ENCODE data around the gene CBY2.

The CBY2 gene

DNA sequence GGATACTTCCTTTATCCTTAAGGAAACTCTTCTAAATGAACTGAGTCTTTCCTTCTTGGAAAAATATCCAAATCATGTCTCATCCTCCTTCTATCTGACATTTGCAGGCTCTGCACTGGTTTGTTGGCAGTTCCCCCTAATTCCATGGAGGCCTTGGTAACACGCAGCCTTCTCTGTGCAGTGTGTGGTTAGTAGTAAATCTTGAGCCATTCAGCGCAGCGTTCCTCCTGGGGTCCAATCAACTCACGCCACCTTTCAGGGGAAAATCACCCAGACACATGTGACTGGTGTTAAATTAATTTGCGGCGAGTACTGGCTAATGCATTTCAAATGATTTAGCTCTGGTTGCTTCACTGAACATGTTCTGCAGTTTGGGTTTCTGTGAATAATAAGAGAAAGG lies 21.0 kb upstream of the CBY2 start:
- H3K4me1 ChIP-seq (ENCODE audit: control insufficient read depth, insufficient read depth, low read length), result no peaks in the 10 kb centered on the region
- no peak overlapping the region for H3K4me3 ChIP-seq (ENCODE audit: low read length)
- peaks cover 57% of the 10 kb centered on the region for H3K27me3 ChIP-seq (ENCODE audit: control insufficient read depth, insufficient read depth, low read length)
- no peaks in the 10 kb centered on the region for H3K36me3 ChIP-seq (ENCODE audit: insufficient read depth, low read length)
- H3K9ac ChIP-seq (ENCODE audit: low read depth, low read length), result no peak overlapping the region
- no peaks in the 10 kb centered on the region for H3K9me3 ChIP-seq (replicated peaks; ENCODE audit: low read length)
- no peak overlapping the region for H3K4me2 ChIP-seq (ENCODE audit: low read length)

DNA sequence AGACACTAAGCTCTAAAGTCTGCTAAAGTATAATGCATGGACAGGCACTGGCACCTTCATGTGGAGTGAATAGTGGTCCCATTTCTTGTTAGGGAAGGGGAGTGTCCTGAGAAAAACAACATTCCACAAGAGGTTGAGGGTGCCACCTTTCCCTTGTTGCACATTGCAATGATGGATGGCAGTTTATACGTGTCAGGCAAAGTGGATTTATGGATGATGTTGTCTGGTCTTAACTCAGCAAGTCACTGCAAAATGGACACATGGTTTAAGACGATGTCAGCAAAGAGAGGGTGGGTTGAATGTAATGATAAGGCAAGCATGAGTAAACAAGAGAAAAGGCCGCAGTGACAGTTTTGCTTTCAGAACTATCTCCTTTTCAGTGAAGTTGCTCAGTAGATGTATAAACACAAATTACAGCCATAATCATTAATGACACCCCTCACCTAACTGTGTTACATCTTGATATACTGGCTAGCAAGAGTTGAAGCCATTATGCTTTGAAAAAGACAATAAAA lies 19.6 kb upstream of the CBY2 start:
- Histone ChIP-seq H3K4me1 (ENCODE audit: control insufficient read depth, insufficient read depth, low read length) (no peaks in the 10 kb centered on the region), H3K36me3 (ENCODE audit: insufficient read depth, low read length) (no peaks in the 10 kb centered on the region), H3K27me3 (ENCODE audit: control insufficient read depth, insufficient read depth, low read length) (peaks cover 44% of the 10 kb centered on the region), H3K9ac (ENCODE audit: low read depth, low read length) (no peak overlapping the region), H3K4me2 (ENCODE audit: low read length) (no peak overlapping the region), H3K9me3 (replicated peaks; ENCODE audit: low read length) (no peaks in the 10 kb centered on the region), H3K4me3 (ENCODE audit: low read length) (no peak overlapping the region)

DNA sequence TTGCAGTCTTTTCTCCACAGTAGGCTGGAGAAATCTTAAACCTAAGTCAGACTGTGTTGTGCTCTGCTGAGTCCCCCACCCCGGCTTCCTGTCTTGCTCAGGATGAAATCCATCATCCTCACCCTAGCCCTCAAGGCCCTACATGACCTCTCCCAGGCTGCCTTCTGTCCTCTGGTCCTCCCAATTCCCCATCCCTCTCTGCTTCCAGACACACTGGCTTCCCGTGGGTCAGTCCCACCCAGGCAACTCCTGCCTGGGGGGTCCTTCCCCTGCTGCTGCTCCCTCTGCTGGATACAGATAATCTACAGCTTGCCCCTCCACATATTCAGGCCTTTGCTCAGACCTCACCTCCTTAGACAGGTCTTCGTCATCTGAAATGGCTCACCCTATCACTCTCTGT lies 18.4 kb upstream of the CBY2 start:
- Histone ChIP-seq H3K36me3 (ENCODE audit: insufficient read depth, low read length) (no peaks in the 10 kb centered on the region), H3K4me3 (ENCODE audit: low read length) (no peak overlapping the region)

DNA sequence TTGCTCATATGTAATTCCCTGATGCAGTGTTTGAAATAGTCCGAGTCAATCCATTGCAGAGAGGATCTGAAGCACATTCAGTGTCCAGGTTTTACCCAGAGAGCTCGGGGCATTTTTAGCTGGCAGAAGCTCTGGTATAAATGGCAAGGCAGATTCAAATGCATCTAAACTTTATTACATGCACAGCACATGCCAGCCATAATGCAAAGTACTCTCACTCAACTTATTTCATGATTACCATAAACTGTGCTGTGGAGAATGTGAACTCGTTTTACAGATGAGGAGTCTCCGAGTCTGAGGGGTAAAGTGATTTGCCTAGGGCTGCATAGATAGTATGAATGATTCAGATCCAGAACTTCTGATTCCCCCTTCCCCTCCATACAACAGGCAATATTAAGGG lies 13.5 kb upstream of the CBY2 start:
- peaks cover 37% of the 10 kb centered on the region for H3K27me3 ChIP-seq (ENCODE audit: control insufficient read depth, insufficient read depth, low read length)
- H3K4me3 ChIP-seq (ENCODE audit: low read length), result no peak overlapping the region
- H3K4me2 ChIP-seq (ENCODE audit: low read length), result no peak overlapping the region
- H3K9ac ChIP-seq (ENCODE audit: low read depth, low read length), result no peak overlapping the region
- H3K9me3 ChIP-seq (replicated peaks; ENCODE audit: low read length), result no peaks in the 10 kb centered on the region
- H3K36me3 ChIP-seq (ENCODE audit: insufficient read depth, low read length), result no peaks in the 10 kb centered on the region
- H3K4me1 ChIP-seq (ENCODE audit: control insufficient read depth, insufficient read depth, low read length), result no peaks in the 10 kb centered on the region

More for the DNA sequence above, 18.4 kb upstream of the CBY2 start:
- no peak overlapping the region for H3K9ac ChIP-seq (ENCODE audit: low read depth, low read length)
- H3K27me3 ChIP-seq (ENCODE audit: control insufficient read depth, insufficient read depth, low read length), result peaks cover 34% of the 10 kb centered on the region
- no peaks in the 10 kb centered on the region for H3K9me3 ChIP-seq (replicated peaks; ENCODE audit: low read length)
- H3K4me1 ChIP-seq (ENCODE audit: control insufficient read depth, insufficient read depth, low read length), result no peaks in the 10 kb centered on the region
- no peak overlapping the region for H3K4me2 ChIP-seq (ENCODE audit: low read length)

DNA sequence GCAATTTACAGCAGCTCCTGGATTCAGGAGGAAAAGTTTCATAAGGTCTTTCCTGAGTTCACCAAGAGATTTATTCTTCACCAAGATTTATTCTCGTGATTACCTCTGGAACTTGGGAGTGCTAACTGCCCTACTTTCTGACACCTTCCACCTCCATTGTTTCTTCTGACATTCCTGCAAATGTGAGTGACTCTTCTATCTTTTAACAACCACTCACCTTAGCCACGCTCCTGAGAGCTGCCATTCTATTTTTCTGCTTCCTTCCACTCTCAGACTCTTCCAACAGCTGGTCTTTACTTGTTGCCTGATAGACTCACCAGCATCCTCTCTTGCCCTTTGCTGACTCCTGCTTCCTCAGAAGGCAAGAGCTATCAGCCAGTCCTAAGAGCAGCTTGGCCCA lies 11.5 kb upstream of the CBY2 start:
- Histone ChIP-seq H3K9ac (ENCODE audit: low read depth, low read length) (no peak overlapping the region), H3K9me3 (replicated peaks; ENCODE audit: low read length) (no peaks in the 10 kb centered on the region), H3K4me1 (ENCODE audit: control insufficient read depth, insufficient read depth, low read length) (no peaks in the 10 kb centered on the region), H3K4me3 (ENCODE audit: low read length) (no peak overlapping the region), H3K4me2 (ENCODE audit: low read length) (no peak overlapping the region), H3K27me3 (ENCODE audit: control insufficient read depth, insufficient read depth, low read length) (peaks cover 44% of the 10 kb centered on the region), H3K36me3 (ENCODE audit: insufficient read depth, low read length) (no peaks in the 10 kb centered on the region)

DNA sequence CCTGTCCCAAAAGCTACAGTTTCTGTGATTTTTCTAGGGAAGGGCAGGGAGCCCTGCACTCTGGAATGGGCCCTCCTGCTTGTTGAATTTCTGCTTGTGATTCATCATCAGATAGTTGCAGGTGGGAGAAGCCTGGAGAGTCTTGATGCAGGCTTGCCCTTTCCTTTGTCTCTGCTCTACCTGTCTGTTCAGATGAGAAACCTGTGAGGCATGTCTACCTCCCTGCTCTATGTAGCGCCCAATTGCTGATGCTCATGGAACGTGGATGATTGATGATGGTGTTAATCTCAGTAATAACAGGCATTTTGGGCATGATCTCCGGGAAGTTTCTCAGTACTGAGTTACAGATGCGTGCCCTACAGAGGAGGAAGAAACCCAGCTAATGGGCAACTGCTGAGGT lies 10.9 kb upstream of the CBY2 start:
- H3K36me3 ChIP-seq (ENCODE audit: insufficient read depth, low read length), result no peaks in the 10 kb centered on the region
- no peak overlapping the region for H3K4me3 ChIP-seq (ENCODE audit: low read length)
- H3K4me1 ChIP-seq (ENCODE audit: control insufficient read depth, insufficient read depth, low read length), result no peaks in the 10 kb centered on the region
- peaks cover 41% of the 10 kb centered on the region for H3K27me3 ChIP-seq (ENCODE audit: control insufficient read depth, insufficient read depth, low read length)
- H3K4me2 ChIP-seq (ENCODE audit: low read length), result no peak overlapping the region
- H3K9ac ChIP-seq (ENCODE audit: low read depth, low read length), result no peak overlapping the region
- no peaks in the 10 kb centered on the region for H3K9me3 ChIP-seq (replicated peaks; ENCODE audit: low read length)

DNA sequence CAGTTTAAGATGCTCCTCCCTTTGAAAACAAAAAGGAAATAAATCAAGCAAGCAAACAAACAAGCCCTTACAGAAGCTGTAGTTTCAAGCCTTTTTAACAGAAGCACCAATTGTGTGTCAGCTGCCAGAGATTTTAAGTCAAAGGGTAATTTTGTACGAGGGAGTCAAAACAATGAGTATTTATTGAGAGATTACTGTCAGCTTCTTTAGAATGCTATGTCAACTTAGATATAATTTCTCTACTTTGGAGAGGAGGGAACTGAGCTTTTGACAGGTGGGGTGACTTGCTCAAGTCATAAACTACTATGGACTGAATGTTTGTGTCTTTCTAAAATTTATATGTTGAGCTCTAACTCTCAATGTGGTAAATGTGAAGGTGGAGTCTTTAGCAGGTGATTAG lies 10.5 kb upstream of the CBY2 start:
- H3K9me3 ChIP-seq (replicated peaks; ENCODE audit: low read length), result no peaks in the 10 kb centered on the region
- H3K36me3 ChIP-seq (ENCODE audit: insufficient read depth, low read length), result no peaks in the 10 kb centered on the region
- no peak overlapping the region for H3K4me3 ChIP-seq (ENCODE audit: low read length)
- peaks cover 41% of the 10 kb centered on the region for H3K27me3 ChIP-seq (ENCODE audit: control insufficient read depth, insufficient read depth, low read length)
- no peaks in the 10 kb centered on the region for H3K4me1 ChIP-seq (ENCODE audit: control insufficient read depth, insufficient read depth, low read length)
- H3K9ac ChIP-seq (ENCODE audit: low read depth, low read length), result no peak overlapping the region
- no peak overlapping the region for H3K4me2 ChIP-seq (ENCODE audit: low read length)

DNA sequence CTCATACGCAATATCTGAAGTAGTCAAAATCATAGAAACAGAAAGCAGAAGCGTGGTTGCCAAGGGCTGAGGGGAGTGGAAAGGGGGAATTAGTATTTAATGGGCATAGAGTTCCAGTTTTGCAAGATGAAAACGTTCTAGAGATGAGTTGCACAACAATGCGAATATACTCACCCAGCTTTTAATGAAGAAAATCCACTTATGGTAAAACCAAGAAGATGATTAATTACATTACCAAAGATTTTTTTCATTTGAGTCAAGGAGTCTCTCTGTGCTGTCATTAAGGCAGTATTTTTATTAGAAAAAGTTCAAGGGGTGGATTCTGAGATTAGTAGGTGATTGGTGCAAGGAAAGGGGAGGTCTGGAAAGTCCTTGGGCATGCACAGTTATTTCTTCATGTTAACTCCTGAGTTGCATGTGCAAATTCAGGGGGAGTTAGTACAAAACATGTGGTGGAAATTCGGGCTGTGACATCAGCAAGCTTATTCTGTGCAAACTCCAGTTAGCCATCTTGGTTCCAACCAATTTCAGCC lies 6.9 kb upstream of the CBY2 start:
- Histone ChIP-seq H3K9ac (ENCODE audit: low read depth, low read length) (no peak overlapping the region), H3K36me3 (ENCODE audit: insufficient read depth, low read length) (no peaks in the 10 kb centered on the region), H3K4me1 (ENCODE audit: control insufficient read depth, insufficient read depth, low read length) (no peaks in the 10 kb centered on the region), H3K27me3 (ENCODE audit: control insufficient read depth, insufficient read depth, low read length) (peaks cover 47% of the 10 kb centered on the region), H3K4me2 (ENCODE audit: low read length) (no peak overlapping the region), H3K9me3 (replicated peaks; ENCODE audit: low read length) (no peaks in the 10 kb centered on the region), H3K4me3 (ENCODE audit: low read length) (no peak overlapping the region)

DNA sequence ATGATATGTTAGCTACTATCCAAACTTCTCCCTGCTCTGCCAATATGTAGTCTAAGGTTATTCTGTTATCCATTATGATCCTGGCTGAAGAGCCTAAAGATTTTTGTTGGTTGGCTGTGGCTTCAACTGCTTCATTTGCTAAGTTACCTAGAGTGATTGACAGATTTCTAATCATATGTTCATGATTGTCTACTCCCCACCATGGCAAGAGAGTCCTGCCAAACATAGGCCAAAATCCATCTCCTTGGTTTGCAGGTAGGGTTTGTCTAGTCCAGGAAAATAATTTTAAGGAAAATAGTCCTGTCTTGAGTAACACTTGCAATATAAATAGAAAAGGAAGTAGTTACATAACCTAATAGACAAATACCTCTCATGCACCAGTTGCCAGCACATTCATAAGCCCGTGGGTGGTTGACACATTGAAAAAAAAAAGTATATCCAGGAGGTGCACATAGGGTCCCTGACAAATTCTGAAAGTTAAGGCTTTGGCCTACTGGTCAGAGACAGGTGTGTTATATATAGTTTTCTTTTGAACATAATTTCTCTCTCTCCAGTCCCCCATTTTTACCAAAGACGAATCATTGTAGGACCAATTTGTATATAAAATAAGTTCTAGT lies 5.4 kb upstream of the CBY2 start:
- Histone ChIP-seq H3K4me1 (ENCODE audit: control insufficient read depth, insufficient read depth, low read length) (no peaks in the 10 kb centered on the region), H3K9me3 (replicated peaks; ENCODE audit: low read length) (no peaks in the 10 kb centered on the region), H3K36me3 (ENCODE audit: insufficient read depth, low read length) (no peaks in the 10 kb centered on the region), H3K27me3 (ENCODE audit: control insufficient read depth, insufficient read depth, low read length) (peaks cover 48% of the 10 kb centered on the region), H3K4me3 (ENCODE audit: low read length) (no peak overlapping the region), H3K4me2 (ENCODE audit: low read length) (no peak overlapping the region), H3K9ac (ENCODE audit: low read depth, low read length) (no peak overlapping the region)

DNA sequence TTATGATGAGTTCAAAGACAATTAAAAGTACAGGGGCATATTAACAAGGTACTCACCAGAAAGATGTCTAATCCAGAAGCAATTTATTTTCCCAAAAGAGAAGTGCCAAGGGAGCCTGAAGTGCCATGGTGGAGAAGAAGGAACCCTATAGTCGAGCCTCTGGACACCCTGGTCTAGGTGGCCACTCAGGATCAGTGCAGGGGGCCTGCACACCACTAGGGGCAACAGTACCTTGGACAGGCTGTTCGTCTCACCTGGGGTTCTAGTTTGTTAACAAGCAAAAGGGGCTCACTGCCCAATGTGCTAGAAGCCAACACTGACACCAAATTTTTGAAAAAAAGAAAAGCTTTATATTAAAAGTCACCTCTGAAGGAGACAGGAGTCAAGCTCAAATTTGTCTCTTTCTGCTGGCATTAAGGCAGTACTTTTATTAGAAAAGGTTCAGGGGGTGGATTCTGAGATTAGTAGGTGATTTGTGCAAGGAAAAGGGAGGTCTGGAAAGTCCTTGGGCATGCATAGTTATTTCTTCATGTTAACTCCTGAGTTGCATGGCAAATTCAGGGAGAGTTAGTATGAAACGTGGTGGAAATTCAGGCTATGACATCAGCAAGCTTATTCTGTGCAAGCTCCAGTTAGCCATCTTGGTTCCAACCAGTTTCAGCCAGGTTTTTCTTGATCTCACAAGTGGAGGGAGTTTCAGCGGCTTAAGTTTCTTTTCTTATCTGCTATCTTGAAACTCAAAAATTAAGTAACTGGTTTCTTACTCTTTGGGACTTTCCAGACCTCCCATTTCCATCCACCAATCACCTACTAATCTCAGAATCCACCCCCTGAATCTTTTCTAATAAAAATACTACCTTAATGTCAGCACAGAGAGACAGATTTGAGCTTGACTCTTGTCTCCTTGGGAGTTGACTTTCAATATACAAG lies 884 bp upstream of the CBY2 start:
- Histone ChIP-seq H3K9ac (ENCODE audit: low read depth, low read length) (no peak overlapping the region), H3K4me3 (ENCODE audit: low read length) (no peak overlapping the region), H3K4me2 (ENCODE audit: low read length) (no peak overlapping the region), H3K4me1 (ENCODE audit: control insufficient read depth, insufficient read depth, low read length) (no peaks in the 10 kb centered on the region), H3K9me3 (replicated peaks; ENCODE audit: low read length) (no peaks in the 10 kb centered on the region), H3K36me3 (ENCODE audit: insufficient read depth, low read length) (no peaks in the 10 kb centered on the region), H3K27me3 (ENCODE audit: control insufficient read depth, insufficient read depth, low read length) (peaks cover 48% of the 10 kb centered on the region)

DNA sequence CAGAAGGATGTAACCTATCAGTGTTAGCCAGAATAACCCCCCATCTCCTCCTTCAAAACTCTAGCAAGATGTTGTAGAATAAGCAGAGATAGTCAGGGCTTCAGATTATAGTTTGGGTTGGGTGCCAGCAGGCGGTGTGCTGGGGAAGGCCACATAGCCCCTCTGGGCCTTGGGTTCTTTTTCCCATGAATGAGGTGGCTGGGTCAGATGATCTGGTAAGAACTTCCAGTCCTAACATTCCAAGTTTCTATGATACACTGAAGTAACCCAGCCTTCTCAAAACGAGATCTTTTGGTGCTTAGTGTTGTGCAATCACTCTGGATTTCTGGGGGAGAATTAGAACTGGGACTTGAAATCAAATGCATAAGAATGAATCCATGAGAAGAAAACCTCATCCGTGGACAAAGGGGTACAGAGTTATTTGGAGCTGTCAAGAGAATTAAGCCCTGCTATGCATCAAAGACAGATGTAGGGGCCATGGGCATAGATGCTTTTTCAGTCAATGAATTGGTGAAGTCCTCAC lies 810 bp downstream of the CBY2 start:
- no peak overlapping the region for H3K4me2 ChIP-seq (ENCODE audit: low read length)
- no peaks in the 10 kb centered on the region for H3K9me3 ChIP-seq (replicated peaks; ENCODE audit: low read length)
- H3K27me3 ChIP-seq (ENCODE audit: control insufficient read depth, insufficient read depth, low read length), result peaks cover 47% of the 10 kb centered on the region

More for the DNA sequence above, 810 bp downstream of the CBY2 start:
- H3K4me1 ChIP-seq (ENCODE audit: control insufficient read depth, insufficient read depth, low read length), result no peaks in the 10 kb centered on the region
- no peak overlapping the region for H3K4me3 ChIP-seq (ENCODE audit: low read length)
- H3K9ac ChIP-seq (ENCODE audit: low read depth, low read length), result no peak overlapping the region
- H3K36me3 ChIP-seq (ENCODE audit: insufficient read depth, low read length), result no peaks in the 10 kb centered on the region

Data from skeletal muscle satellite cell (primary cell).